Stimulated activated CD4-positive, alpha-beta T cell treated with anti-CD3 and anti-CD28 coated beads, Interleukin-2, amount 100 ng/mL, for 4 hours (primary cell): ENCODE data around the gene EHBP1.

ENCODE experiments used
- DNase-seq: peaks from one replicate; pipeline ENCODE4 v3.0.0-alpha.2; 2020; ENCODE audit warnings: low read depth

EHBP1 gene

GRCh38 chr2:62884514-62884913 lies 179.0 kb downstream of the EHBP1 start:
- no peak for DNase-seq

DNA sequence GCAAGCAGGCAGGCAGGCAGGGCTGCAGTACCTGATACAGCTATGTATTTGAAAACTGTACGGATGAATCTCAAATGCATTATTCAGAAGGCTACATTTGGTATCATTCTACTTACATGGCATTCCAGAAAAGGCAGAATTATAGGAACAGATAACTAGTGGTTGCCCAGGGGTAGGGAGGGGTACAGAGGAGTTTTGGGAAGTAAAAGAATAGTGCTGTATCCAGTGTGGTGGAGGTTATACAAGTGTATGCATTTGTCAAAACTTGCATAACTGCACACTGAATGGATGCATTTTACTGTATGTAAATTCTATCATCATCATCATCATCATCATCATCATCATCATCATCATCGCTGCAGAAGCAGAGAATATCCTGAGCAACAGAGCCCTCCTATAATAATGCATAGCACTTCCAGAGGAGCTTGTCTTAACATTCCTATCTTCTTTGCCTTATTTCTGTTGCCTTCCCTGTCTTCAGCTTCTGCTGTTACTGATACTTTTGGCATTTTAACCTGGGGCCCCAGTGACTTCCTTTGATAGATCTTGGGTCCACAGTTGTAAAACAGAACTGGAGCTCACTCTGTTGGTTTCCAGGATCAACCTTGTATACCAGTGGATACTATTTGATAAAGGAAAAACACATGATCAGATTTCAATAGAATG lies 189.6 kb downstream of the EHBP1 start:
- no peak for DNase-seq

DNA sequence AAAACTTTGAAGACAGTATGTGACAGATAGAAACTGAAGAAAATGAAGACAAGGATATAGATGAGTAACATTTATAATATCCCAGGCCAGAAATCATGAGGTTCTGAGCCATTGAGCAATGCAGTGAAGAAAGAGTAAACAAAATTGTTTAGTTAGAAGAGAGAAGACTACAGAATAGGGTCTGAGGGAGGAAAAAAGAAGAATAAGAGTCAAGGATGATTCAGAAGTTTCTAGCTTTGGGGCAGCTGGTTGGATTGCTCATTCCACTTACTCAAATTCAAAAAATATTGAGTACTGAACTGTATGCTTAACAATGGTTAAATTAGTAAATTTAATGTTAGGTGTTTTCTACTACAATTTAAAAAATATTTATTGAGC lies 190.1 kb downstream of the EHBP1 start:
- no peak for DNase-seq

DNA sequence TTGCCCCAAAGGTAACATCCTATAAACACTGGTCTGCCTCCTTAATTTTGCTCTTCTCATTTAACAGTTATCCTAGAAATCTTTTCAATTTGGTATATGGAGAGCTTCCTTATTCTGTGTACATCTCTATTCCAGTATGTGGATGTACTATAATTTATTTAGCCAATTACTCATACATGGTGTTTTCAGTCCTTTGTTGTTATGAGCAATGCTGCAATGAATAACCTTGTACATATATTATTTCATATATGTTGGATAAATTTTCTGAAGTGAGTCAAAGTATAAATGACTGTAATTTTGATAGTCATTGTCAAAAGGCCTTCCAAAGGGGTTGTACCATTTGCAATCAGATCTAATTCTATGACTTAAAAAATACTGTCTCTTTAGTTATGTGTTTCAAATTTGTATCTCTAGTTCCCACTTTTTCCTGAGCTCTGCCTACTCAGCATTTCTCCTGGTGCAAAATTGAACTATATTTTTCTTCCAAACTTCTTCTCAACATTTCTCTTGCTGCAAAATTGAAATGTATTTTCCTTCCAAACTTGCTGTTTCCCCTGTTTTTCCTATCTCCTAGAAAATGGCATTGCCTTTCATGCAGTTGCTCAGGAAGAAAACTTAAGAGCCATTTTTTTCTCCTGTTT lies 191.8 kb downstream of the EHBP1 start:
- DNase-seq: no peak

- DNase-seq: no peak
Observed at GRCh38 chr2:62904344-62904743, 198.8 kb downstream of the EHBP1 start.

DNA sequence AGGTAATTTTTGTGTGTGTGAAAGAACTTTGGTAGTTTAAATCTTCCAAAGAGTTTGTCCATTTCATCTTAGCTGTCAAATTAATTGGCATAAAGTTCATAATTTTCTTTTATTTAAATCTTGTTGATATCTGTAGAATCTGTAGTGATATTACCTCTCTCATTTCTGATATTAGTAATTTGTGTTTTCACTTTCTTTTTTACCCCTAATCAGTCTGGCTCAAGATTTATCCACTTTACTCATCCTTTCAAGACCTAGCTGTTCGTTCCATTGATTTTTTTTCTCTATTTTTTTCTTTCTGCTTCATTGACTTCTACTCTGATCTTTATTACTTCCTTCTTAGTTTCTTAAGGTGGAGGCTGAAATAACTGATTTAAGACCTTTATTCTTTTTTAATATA lies 202.6 kb downstream of the EHBP1 start:
- no peak for DNase-seq

GRCh38 chr2:62913311-62913710 lies 207.8 kb downstream of the EHBP1 start:
- no peak for DNase-seq

- no peak for DNase-seq
Observed at GRCh38 chr2:62919041-62919440, 213.5 kb downstream of the EHBP1 start.

- DNase-seq: no peak
Observed at GRCh38 chr2:62920070-62920469, 214.6 kb downstream of the EHBP1 start.

GRCh38 chr2:62923242-62923641 lies 217.7 kb downstream of the EHBP1 start:
- no peak for DNase-seq

DNA sequence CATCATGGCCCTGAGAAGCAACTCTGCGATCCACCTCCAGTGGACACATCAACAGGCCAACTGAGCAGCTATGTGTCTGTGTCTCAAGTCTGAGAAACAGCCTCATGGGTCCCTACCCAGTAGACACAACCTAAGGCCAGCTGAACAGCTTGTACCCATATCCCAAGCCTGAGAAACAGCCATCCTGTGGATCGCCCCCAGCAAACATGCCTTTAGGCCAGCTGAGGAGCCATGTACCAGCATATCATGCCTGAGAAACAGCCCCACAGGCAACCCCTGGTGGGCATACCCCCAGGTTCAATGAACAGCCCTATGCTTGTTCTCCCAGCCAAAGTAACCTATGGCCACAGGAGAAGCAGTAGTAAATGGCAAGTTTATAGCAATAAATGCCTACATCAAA lies 218.4 kb downstream of the EHBP1 start:
- DNase-seq: no peak

- no peak for DNase-seq
Observed at GRCh38 chr2:62928015-62928414, 222.5 kb downstream of the EHBP1 start.

DNA sequence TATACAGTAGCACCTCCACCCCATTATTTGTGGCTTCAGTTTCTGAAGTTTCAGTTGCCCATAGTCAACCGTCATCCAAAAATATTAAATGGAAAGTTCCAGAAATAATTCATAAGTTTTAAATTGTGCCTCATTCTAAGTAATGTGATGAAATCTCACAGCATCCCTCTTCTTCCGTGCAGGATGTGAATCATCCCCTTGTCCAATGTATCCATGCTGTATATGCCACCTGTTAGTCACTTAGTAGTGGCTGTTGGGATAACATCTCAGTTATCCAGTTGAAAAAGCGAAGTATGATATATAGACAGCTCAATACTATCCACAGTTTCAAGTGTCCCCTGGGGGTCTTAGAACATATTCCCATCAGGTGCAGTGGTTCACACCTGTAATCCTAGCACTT lies 226.0 kb downstream of the EHBP1 start:
- no peak for DNase-seq

DNA sequence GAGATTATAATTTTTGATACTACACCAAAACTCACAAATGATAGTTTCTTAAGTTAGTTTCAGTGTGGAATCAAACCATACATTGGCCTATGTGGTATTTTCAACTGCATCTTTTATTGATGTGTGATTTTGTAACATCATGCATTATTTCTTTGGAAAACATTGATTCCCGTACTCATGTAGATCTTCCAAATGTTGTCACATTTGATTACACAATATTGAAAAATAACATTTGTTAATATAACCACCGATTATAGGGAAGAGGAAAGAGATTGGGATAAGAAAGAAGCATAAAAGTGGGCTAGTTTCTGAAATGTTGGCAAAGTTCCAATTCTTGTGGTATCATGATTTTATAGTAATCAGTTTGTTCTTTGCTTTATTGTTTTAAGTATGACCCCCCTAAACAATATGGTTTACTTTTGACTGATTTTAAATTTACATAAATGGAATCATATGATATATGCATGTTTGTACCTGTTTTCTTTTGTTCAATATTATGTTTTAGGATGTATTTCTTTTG lies 227.9 kb downstream of the EHBP1 start:
- no peak for DNase-seq

GRCh38 chr2:62934517-62934916 lies 229.0 kb downstream of the EHBP1 start:
- no peak for DNase-seq

DNA sequence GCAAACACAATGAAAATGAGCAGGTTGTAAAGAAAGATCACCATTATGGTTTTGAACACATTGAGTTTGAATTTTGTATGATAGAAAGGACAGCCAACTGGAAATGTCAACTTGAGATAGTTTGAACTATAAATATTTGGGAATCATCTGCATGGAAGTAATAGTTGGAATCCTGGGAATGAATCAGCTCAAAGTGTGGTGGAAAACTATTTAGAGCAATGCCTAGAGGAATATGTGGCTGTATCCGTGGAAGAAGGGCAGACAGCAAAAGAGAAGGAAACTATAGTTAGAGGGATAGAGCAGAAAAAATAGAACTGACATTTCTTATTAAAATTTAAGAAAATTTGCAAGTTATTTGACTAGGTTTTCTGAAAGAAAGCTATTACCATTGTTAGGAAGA lies 232.6 kb downstream of the EHBP1 start:
- DNase-seq: no peak

DNA sequence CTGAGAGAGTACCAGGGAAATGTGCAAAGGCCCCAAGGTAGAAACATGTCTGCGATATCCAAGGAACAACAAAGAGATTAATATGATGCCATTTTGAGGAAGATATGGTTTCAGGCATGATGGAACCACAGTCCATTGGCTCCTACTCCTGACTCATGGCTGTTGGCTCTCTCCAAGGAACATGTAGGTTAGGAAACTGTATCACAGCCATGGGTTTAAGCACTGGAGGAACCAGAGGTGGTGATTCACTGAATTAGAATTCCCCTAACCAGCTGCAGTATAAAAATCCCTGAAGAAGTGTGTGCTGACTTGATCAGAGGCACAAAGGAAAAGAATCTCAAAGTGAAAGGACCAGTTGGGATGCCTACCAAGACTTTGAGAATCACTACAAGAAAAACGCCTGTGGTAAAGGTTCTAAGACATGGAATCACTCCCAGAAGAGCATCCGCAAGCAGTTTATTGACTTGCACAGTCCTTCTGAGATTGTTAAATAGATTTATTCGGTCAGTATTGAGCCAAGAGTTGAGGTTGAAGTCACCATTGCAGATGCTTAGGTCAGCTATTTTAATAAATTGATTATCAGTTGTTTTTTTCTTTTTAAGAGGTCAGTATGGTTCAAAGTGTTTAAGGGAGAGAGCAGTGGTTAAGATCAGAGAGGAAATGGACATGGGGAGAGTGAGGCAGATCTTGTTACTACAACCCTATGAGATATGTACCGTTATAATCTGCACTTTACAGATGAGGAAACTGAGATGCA lies 234.4 kb downstream of the EHBP1 start:
- DNase-seq: no peak

DNA sequence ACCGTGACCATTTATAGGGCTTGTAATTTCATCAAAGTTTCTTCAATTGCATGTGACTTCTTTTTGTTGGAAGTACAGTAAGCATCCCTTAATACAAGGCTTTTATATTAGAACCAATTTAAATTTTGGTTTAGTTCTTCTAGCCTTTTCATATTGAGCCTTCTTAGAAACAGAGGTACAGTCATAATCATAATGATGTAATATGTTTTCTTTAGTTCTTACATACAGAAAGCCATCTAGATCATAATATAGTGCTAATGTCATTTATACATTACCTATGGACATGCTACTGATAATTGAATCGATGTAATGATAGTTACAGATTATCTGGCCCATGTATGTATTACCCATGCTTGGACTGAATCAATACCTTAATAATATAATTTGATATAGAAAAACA lies 235.2 kb downstream of the EHBP1 start:
- no peak for DNase-seq

DNA sequence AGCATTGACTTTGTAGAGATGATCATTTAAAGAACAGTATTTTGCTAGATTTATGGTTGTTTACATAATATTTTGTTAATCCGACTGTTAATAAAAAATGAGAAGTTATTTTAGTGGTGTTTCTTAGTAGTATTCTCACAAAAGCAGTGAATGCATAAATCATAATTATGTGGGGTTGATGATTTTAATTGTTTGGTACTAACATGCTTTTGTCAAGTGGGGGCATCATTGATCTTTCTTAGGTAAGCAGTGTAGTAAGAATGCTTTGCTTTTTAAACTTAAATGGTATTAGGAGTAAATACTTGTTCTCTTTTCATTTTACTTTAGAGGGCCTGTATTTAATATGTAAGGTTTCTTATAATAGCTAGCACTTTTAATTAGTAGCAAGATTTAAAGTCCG lies 235.9 kb downstream of the EHBP1 start:
- DNase-seq: no peak

GRCh38 chr2:62944362-62944761 lies 238.8 kb downstream of the EHBP1 start:
- DNase-seq: no peak

DNA sequence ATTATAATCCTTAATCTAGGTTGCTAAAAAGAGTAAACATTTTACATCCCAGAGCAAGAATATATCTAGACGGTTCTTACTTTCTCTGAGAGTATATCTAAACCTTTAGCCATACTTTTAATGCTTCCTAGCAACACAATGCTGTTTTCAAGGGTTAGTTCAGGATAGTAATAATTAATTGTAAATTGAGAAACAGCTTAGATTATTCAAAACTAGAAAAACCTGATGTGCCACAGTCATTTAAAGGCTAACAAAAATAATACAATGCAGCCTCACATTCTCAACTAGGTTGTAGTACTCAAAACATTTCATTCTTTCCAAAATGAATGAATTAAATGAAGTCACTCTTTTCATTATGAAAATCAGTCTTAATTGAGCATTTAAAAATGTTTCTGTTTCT lies 241.9 kb downstream of the EHBP1 start:
- no peak for DNase-seq

DNA sequence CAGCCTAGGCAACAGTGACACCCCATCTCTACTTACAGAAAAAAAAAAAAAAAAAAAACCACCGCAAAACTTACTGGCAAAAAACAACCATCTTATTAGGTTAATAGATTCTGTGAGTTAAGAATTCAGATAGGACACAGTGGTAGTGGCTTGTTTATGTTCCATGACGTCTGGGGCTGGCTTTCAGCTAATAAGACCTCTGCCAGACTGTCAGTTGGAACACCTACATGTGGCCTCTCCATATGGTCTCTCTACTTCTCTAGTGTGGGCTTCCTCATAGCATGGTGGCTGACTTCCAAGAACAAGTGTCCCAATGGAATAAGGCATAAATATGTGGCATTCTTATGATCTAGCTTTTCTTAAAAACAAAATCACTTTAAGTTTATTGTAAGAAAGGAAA lies 251.1 kb downstream of the EHBP1 start:
- no peak for DNase-seq

GRCh38 chr2:62958206-62958605 lies 252.7 kb downstream of the EHBP1 start:
- no peak for DNase-seq
